ENCODE measurements around the gene GPR137. TPM values are rescaled to one million over a fixed set of nuclear protein-coding genes. Genes with fewer than 3 reads are reported as not detected.

Gene GPR137, protein sequence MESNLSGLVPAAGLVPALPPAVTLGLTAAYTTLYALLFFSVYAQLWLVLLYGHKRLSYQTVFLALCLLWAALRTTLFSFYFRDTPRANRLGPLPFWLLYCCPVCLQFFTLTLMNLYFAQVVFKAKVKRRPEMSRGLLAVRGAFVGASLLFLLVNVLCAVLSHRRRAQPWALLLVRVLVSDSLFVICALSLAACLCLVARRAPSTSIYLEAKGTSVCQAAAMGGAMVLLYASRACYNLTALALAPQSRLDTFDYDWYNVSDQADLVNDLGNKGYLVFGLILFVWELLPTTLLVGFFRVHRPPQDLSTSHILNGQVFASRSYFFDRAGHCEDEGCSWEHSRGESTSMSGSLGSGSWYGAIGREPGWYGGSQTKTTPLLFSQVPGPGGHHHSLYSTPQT
- 31.7 to 57.9 TPM (median 45.8 TPM) in 5 replicates for total RNA-seq (2022; extraction: Qiagen RNA extraction; ENCODE audit: low read depth)

DNA sequence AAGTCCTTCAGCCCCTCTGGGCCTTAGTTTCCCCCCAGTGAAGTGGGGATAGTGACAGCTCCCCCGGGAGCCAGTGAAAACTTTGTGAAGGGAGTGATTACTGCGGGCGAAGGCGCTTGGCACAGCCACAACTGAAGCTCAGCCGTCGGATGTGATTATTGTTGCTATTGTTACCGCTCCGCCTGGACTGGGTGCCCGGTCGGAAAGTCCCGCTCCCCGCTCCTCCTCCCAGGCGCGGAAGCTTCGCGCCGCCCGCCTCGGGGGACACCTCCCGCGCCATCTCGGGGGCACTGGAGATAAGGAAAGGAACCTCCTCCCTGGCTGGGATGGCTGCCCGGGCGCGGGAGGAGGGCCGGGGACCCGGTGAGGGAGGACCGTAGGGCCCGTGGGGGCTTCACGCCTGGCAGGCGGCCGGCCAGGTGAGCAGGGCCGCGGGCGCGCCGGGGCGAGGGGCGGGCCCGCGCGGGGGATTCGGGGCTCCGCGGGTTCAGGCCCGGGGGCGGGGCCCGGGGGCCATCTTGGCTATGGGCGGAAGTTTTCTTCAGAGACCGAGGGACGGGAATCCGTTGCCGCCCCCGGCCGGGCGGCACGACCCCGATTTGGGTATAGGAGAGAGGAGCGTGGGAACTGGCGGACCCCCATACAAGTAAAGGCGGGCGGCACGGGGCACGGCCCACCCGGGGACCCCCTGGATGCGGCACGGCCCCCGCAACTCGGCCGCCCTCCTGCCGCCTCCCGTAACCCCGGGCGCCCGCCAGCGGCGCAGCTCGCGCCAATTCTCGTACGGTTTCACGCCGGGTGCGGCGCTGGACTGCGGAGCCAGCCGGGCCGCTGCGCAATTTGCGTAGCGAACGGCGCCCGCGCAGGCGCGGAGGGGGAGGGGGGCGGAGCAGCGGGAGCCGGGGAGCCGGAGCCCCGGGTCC is at the start of gene GPR137:
Gene GPR137 (plus strand): TSS at position 887 of the 923 bp plus-strand sequence. CDS start 677 bp downstream, outside the sequence.

DNA sequence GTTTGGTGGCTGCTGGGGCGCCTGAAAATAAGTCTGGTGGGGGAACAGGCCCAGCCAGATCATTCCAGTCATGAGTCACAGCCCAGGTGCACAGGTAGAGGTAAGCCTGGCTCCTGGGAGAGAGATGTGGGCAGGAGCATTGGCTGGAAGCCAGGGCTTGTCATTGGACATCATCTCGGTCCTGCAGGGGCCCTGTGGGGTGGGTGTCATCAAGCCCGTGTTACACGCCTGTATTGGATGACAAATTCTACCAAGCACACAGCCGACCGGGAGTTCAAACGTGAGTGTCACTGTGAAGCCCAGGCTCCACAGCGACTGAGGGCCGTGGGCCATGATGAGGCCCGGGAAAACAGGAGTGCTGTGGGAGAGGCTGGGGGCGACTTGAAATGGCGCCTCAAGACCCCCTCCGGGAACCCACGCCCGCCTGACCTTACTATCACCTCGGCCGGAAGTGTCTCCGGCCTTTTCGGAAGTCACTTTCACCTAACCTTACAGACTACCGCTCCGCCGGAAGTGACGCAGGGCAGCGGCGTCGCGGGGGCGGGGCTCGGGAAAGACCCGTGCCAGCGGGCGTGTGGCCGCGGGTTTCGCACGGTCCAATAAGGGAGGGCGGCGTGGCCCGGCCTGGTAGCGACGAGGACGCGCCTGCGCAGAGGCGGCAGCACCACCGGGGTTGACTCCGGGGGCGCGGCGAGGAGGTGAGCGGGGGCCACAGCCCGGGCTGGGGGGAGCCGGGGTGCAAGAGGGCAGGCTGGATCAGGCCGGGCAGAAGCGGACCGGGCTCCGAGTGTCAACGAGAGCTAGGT is 45.0 kb upstream of the GPR137 start, which contains the start of gene FKBP2:
Gene FKBP2 (plus strand): TSS at position 661 of the 806 bp plus-strand sequence. CDS start 1,293 bp downstream, outside the sequence.

GRCh38 chr11:64246871-64247728 is 38.5 kb upstream of the GPR137 start, which contains the start of gene PPP1R14B:
Gene PPP1R14B, minus strand, starts transcription at chr11:64246943. Its CDS starts 270 bp downstream, at chr11:64246673.

GRCh38 chr11:64251016-64251752 is 34.5 kb upstream of the GPR137 start, which contains the start of gene PLCB3:
Gene PLCB3, plus strand, starts transcription at chr11:64251530. Its CDS starts 120 bp downstream, at chr11:64251650.

DNA sequence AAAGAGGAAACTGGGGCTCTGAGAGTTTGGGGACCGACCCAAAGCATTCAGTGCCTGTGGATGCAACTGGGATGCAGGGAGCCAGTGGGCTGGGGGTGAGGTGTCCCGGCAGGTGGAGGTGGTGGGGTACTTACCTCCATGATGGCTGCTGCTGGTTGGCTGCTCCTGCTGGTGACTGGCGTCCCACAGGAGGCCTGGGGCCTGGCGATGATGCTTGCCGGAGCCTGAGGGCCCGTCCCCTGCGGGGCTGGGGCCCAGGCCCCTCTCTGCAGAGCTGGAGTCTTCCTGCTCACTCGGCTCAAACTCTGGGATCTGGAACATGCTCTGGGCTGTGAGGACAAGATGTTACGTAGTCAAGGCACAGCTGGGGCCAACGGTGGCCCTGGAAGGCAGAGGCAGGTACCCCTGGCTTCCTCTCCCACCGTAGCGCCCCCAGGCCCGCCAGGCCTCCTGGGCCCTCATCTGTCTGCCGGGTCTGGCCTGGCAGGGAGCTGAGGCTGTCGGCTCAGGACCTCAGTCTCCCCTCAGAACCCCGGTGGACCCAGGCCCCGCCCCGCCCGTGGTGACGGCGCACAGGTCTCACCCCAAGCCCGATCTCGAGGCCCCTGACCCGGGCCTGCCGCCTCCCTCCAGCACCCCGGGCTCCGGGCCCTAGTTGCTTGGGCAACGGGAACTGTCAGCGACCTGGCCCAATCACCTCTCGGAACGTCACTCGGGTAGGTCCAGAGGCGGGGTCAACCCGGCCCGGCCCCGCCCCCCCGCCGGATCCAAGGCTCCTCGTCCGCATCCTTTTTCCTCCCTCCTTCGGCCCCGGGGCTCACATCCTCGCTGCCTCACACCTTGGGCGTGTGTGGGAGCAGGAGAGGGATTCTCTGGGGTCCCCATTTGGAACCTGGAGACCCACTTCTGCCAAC is 1.3 kb upstream of the GPR137 start, which contains the start of gene BAD:
Gene BAD (minus strand): TSS at position 618 of the 914 bp plus-strand sequence. CDS start 297 bp downstream, at position 321.

DNA sequence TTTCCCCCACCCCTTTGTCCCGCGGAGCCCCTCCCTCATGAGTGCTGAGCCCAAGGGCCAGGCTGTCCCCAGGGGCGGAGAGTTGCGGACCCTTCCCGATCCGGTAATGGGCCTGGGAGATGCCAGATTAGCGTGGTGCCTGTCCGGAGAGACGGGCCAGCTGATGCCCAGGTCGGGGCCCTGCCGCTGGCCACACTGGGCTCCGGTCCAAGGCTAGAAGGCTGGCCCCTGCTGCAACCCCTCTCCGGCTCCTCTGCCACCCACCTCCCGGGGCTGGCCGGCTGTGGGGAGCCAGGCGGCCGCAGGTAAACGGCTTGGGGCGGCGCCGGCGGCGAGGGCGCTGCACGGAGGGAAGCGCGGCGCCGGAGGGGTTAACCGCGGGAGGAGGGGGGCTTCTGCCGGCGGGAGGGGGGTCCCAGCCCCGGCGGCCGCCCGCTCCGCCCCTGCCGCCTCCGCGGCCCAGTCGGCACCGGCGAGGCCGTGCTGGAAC is 5.7 kb downstream of the GPR137 start, which contains the start of gene KCNK4:
Gene KCNK4 (plus strand): TSS at position 41 of the 490 bp plus-strand sequence. CDS start 1,717 bp downstream, outside the sequence.

GRCh38 chr11:64299847-64300648 is 14.4 kb downstream of the GPR137 start, which contains the start of gene CATSPERZ:
Gene CATSPERZ, plus strand, starts transcription at chr11:64300358. Its CDS starts 53 bp downstream, at chr11:64300411.

GRCh38 chr11:64305075-64305690 is 19.5 kb downstream of the GPR137 start, which contains the start of gene ESRRA:
Gene ESRRA, plus strand, starts transcription at chr11:64305524. Its CDS starts 1,656 bp downstream, at chr11:64307180.

GRCh38 chr11:64317325-64317960 is 31.8 kb downstream of the GPR137 start, which contains the start of gene TRMT112:
Gene TRMT112, minus strand, starts transcription at chr11:64317559. Its CDS starts 33 bp downstream, at chr11:64317526.

DNA sequence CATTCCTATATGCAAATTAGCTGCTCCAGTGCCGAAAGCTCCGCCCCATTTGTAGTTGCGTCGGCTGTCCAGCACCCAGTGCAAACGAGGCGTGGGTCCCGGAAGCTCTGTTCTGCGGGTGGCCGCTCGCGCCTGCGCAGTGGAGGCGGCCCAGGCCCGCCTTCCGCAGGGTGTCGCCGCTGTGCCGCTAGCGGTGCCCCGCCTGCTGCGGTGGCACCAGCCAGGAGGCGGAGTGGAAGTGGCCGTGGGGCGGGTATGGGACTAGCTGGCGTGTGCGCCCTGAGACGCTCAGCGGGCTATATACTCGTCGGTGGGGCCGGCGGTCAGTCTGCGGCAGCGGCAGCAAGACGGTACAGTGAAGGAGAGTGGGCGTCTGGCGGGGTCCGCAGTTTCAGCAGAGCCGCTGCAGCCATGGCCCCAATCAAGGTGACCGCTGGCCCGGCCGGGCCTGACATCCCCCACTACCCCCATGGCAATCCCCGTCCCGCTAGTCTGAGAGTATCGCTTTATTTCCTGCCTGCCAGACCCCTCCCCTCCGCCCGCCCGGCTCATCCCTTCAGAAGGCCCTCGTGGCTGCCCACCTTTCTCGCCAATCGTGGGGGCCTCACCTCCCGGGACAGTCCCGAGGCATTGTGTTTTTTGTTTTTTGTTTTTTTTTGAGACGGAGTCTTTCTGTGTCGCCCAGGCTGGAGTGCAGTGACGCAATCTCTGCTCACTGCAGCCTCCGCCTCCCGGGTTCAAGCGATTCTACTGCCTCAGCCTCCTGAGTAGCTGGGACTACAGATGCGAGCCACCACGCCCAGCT is 32.5 kb downstream of the GPR137 start, which contains the start of gene PRDX5:
Gene PRDX5 (plus strand): TSS at position 161 of the 805 bp plus-strand sequence. CDS start 95 bp downstream, at position 256.

Other genes with a start within 250 kb of the GPR137 start
- 0.07 to 0.08 TPM (median 0.08 TPM) in 4 of 5 replicates, not detected in the other for gene FLRT1, start 249.9 kb upstream of the GPR137 start, total RNA-seq (2022; extraction: Qiagen RNA extraction; ENCODE audit: low read depth)
- 9.1 to 15.9 TPM (median 14.1 TPM) in 5 replicates for gene MACROD1, start 119.7 kb upstream of the GPR137 start, total RNA-seq (2022; extraction: Qiagen RNA extraction; ENCODE audit: low read depth)
- 253 to 292 TPM (median 270 TPM) in 5 replicates for gene STIP1, start 99.7 kb upstream of the GPR137 start, total RNA-seq (2022; extraction: Qiagen RNA extraction; ENCODE audit: low read depth)
- gene FERMT3, start 79.1 kb upstream of the GPR137 start, total RNA-seq (2022; extraction: Qiagen RNA extraction; ENCODE audit: low read depth), result 0.69 to 3.9 TPM (median 2.0 TPM) in 5 replicates
- gene TRPT1, start 59.7 kb upstream of the GPR137 start, total RNA-seq (2022; extraction: Qiagen RNA extraction; ENCODE audit: low read depth), result 18.4 to 24.1 TPM (median 22.8 TPM) in 5 replicates
- 32.6 to 40.0 TPM (median 36.4 TPM) in 5 replicates for gene NUDT22, start 59.6 kb upstream of the GPR137 start, total RNA-seq (2022; extraction: Qiagen RNA extraction; ENCODE audit: low read depth)
- 19.9 to 23.1 TPM (median 20.7 TPM) in 5 replicates for gene DNAJC4, start 55.3 kb upstream of the GPR137 start, total RNA-seq (2022; extraction: Qiagen RNA extraction; ENCODE audit: low read depth)
- gene VEGFB, start 51.3 kb upstream of the GPR137 start, total RNA-seq (2022; extraction: Qiagen RNA extraction; ENCODE audit: low read depth), result 37.6 to 52.0 TPM (median 50.4 TPM) in 5 replicates
- gene FKBP2, start 44.8 kb upstream of the GPR137 start, total RNA-seq (2022; extraction: Qiagen RNA extraction; ENCODE audit: low read depth), result 113 to 138 TPM (median 124 TPM) in 5 replicates
- 234 to 382 TPM (median 354 TPM) in 5 replicates for gene PPP1R14B, start 38.9 kb upstream of the GPR137 start, total RNA-seq (2022; extraction: Qiagen RNA extraction; ENCODE audit: low read depth)
- 13.3 to 24.6 TPM (median 20.3 TPM) in 5 replicates for gene PLCB3, start 34.3 kb upstream of the GPR137 start, total RNA-seq (2022; extraction: Qiagen RNA extraction; ENCODE audit: low read depth)
- 86.0 to 99.6 TPM (median 94.5 TPM) in 5 replicates for gene BAD, start 1.2 kb upstream of the GPR137 start, total RNA-seq (2022; extraction: Qiagen RNA extraction; ENCODE audit: low read depth)
- 0.06 to 0.07 TPM in 2 of 5 replicates, not detected in the others for gene KCNK4, start 5.5 kb downstream of the GPR137 start, total RNA-seq (2022; extraction: Qiagen RNA extraction; ENCODE audit: low read depth)
- gene CATSPERZ, start 14.5 kb downstream of the GPR137 start, total RNA-seq (2022; extraction: Qiagen RNA extraction; ENCODE audit: low read depth), result 2.2 to 3.1 TPM (median 2.7 TPM) in 5 replicates
- gene ESRRA, start 19.7 kb downstream of the GPR137 start, total RNA-seq (2022; extraction: Qiagen RNA extraction; ENCODE audit: low read depth), result 45.4 to 70.2 TPM (median 61.2 TPM) in 5 replicates
- gene TRMT112, start 31.7 kb downstream of the GPR137 start, total RNA-seq (2022; extraction: Qiagen RNA extraction; ENCODE audit: low read depth), result 401 to 459 TPM (median 416 TPM) in 5 replicates
- 411 to 478 TPM (median 438 TPM) in 5 replicates for gene PRDX5, start 32.3 kb downstream of the GPR137 start, total RNA-seq (2022; extraction: Qiagen RNA extraction; ENCODE audit: low read depth)
- 9.9 to 13.7 TPM (median 12.8 TPM) in 5 replicates for gene CCDC88B, start 54.4 kb downstream of the GPR137 start, total RNA-seq (2022; extraction: Qiagen RNA extraction; ENCODE audit: low read depth)
- gene RPS6KA4, start 73.3 kb downstream of the GPR137 start, total RNA-seq (2022; extraction: Qiagen RNA extraction; ENCODE audit: low read depth), result 51.6 to 71.2 TPM (median 63.1 TPM) in 5 replicates

Data from A549 treated with DMSO at 1 μM for 4 hours (cell line).